Skeletal muscle tissue (tissue), 1 donor: ENCODE measurements around the gene POLRMT. TPM values are rescaled to one million over a fixed set of nuclear protein-coding genes. Genes with fewer than 3 reads are reported as not detected.

ENCODE experiments used
- total RNA-seq: library from RNA; depleted of rRNA; stranded (reverse); fragments of >200 nt; gene quantifications from one replicate; pipeline ENCODE4 v1.2.3, GENCODE V29; 2014

Gene POLRMT
- total RNA-seq, 1 donor from 2014 or later = 17.7 TPM

Other genes with a start within 250 kb of the POLRMT start
- 0.52 TPM for gene C2CD4C, start 224.4 kb downstream of the POLRMT start, total RNA-seq
- 7.8 TPM for gene SHC2, start 172.5 kb downstream of the POLRMT start, total RNA-seq
- gene MADCAM1, start 137.1 kb downstream of the POLRMT start, total RNA-seq = 2.6 TPM
- 24.5 TPM for gene TPGS1, start 126.0 kb downstream of the POLRMT start, total RNA-seq
- 73.1 TPM for gene CDC34, start 101.8 kb downstream of the POLRMT start, total RNA-seq
- not detected for gene GZMM, start 89.5 kb downstream of the POLRMT start, total RNA-seq
- 144 TPM for gene BSG, start 60.9 kb downstream of the POLRMT start, total RNA-seq
- gene HCN2, start 43.7 kb downstream of the POLRMT start, total RNA-seq = not detected
- not detected for gene FGF22, start 6.3 kb upstream of the POLRMT start, total RNA-seq
- 12.0 TPM for gene RNF126, start 29.7 kb upstream of the POLRMT start, total RNA-seq
- 7.3 TPM for gene FSTL3, start 42.9 kb upstream of the POLRMT start, total RNA-seq
- gene PRSS57, start 61.9 kb upstream of the POLRMT start, total RNA-seq = not detected
- gene PALM, start 75.4 kb upstream of the POLRMT start, total RNA-seq = 13.0 TPM
- gene MISP, start 117.6 kb upstream of the POLRMT start, total RNA-seq = not detected
- gene PTBP1, start 163.9 kb upstream of the POLRMT start, total RNA-seq = 50.1 TPM
- gene PLPPR3, start 188.4 kb upstream of the POLRMT start, total RNA-seq = 0.52 TPM
- 2.6 TPM for gene AZU1, start 194.3 kb upstream of the POLRMT start, total RNA-seq
- 4.7 TPM for gene PRTN3, start 207.5 kb upstream of the POLRMT start, total RNA-seq
- 0.52 TPM for gene ELANE, start 218.8 kb upstream of the POLRMT start, total RNA-seq
- 33.4 TPM for gene CFD, start 226.1 kb upstream of the POLRMT start, total RNA-seq